Measurements from ENCODE around the gene LYRM4.

DNA sequence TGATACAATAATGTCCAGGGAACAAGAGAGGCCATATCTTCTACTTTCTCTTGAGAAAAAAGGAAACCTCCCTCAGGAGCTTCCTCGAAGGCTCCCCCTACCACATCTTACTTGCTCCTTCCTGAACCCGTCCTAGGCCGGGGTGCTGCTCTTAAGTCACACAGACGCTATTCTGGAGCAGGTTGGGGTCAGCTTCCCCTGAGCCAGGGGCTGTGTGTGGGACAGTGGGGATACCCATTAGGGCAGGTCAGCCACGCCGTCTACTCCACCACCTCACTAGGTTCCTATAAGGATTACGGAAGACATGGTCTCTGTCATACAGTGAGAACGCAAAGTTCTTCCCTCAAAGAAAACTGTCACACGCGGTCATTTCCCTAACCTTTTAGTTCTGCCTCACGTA lies 183.8 kb downstream of the LYRM4 start:
- TF ChIP-seq, protein P1, sequence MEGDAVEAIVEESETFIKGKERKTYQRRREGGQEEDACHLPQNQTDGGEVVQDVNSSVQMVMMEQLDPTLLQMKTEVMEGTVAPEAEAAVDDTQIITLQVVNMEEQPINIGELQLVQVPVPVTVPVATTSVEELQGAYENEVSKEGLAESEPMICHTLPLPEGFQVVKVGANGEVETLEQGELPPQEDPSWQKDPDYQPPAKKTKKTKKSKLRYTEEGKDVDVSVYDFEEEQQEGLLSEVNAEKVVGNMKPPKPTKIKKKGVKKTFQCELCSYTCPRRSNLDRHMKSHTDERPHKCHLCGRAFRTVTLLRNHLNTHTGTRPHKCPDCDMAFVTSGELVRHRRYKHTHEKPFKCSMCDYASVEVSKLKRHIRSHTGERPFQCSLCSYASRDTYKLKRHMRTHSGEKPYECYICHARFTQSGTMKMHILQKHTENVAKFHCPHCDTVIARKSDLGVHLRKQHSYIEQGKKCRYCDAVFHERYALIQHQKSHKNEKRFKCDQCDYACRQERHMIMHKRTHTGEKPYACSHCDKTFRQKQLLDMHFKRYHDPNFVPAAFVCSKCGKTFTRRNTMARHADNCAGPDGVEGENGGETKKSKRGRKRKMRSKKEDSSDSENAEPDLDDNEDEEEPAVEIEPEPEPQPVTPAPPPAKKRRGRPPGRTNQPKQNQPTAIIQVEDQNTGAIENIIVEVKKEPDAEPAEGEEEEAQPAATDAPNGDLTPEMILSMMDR (IDR thresholded peaks at IDR 0.05; ENCODE audit: low read length), result no peak
- no peak for TF ChIP-seq EZH2 (IDR thresholded peaks at IDR 0.05; ENCODE audit: borderline replicate concordance, low read length)

All from OCI-LY1 (cell line).